H1 (cell line): ENCODE results near the gene GNS. TPM values are rescaled to one million over a fixed set of nuclear protein-coding genes. Genes with fewer than 3 reads are reported as not detected.

Source experiments
- CTCF ChIA-PET: fragments of 300-600 bp; sonication (Branson Sonifier 250); formaldehyde crosslinking; loops from one replicate; lab custom pipeline; 2021; ENCODE audit not compliant: partially characterized antibody; lab: Charles Lee
- POLR2A ChIA-PET: fragments of 300-600 bp; sonication (Branson Sonifier 250); formaldehyde crosslinking; loops from one replicate; lab custom pipeline; 2021; ENCODE audit warnings: inconsistent platforms; ENCODE audit not compliant: partially characterized antibody; lab: Charles Lee
- DNase-seq, 2 experiments: peaks; one replicate each; pipeline versions ENCODE4 v3.0.0 to v3.0.0-alpha.2; 2010 to 2022; ENCODE audit warnings: low spot score in 2 of 2, low read depth in 1 of 2, mixed read lengths in 1 of 2
- FAIRE-seq: peaks from 2 replicates; lab custom pipeline; 2011; peaks lifted over from hg19 to GRCh38; lab: Jason Lieb, UNC
- H2AFZ ChIP-seq: 2 replicates; pipeline ENCODE4 v1.8.1; 2012; ENCODE audit warnings: low read length, inconsistent platforms
- H2AK5ac ChIP-seq: 2 replicates; pipeline ENCODE4 v1.6.1; 2013; ENCODE audit warnings: low read depth, low read length
- H2BK120ac ChIP-seq: replicated peaks from 2 replicates; pipeline ENCODE3; 2013; ENCODE audit warnings: low read depth, low read length, inconsistent platforms
- H2BK12ac ChIP-seq: 2 replicates; pipeline ENCODE4 v1.6.1; 2013; ENCODE audit warnings: low read depth, low read length
- H2BK15ac ChIP-seq: 2 replicates; pipeline ENCODE4 v1.6.1; 2013; ENCODE audit warnings: low read length
- H2BK20ac ChIP-seq: 2 replicates; pipeline ENCODE4 v1.6.1; 2013; ENCODE audit warnings: low read length
- H2BK5ac ChIP-seq: 2 replicates; pipeline ENCODE4 v1.6.1; 2013; ENCODE audit warnings: low read depth, low read length
- H3K14ac ChIP-seq: 2 replicates; pipeline ENCODE4 v1.6.1; 2013; ENCODE audit warnings: inconsistent platforms; ENCODE audit not compliant: insufficient read length
- H3K18ac ChIP-seq: 2 replicates; pipeline ENCODE4 v1.6.1; 2013; ENCODE audit warnings: low read length; ENCODE audit errors: extremely low read depth
- H3K23ac ChIP-seq: 2 replicates; pipeline ENCODE4 v1.6.1; 2013; ENCODE audit warnings: inconsistent platforms; ENCODE audit not compliant: insufficient read length
- H3K23me2 ChIP-seq: 2 replicates; pipeline ENCODE4 v1.6.1; 2013; ENCODE audit warnings: low read depth, low read length
- H3K27ac ChIP-seq: 2 replicates; pipeline ENCODE4 v1.6.1; 2011; ENCODE audit warnings: low read depth, low read length, inconsistent platforms
- H3K27me3 ChIP-seq, 4 experiments: replicated peaks in 1 of 4; 1 replicate in 1 of 4; 2 replicates in 3 of 4; pipeline versions ENCODE4 v1.6.1 to v1.8.1; 2011 to 2013; ENCODE audit warnings: low read length in 3 of 4, mild to moderate bottlenecking in 3 of 4, inconsistent platforms in 2 of 4, mixed read lengths in 2 of 4, moderate library complexity in 1 of 4; ENCODE audit not compliant: control insufficient read depth in 3 of 4, insufficient read depth in 3 of 4; ENCODE audit errors: extremely low read depth in 1 of 4
- H3K36me3 ChIP-seq, 4 experiments: 2 replicates each; pipeline versions ENCODE4 v1.6.1 to v1.8.1; 2011 to 2013; ENCODE audit warnings: mild to moderate bottlenecking in 4 of 4, low read length in 3 of 4, moderate library complexity in 2 of 4, control low read depth in 1 of 4, inconsistent platforms in 1 of 4; ENCODE audit not compliant: insufficient read depth in 4 of 4, control insufficient read depth in 2 of 4
- H3K4ac ChIP-seq: replicated peaks from 2 replicates; pipeline ENCODE3; 2013; ENCODE audit warnings: low read length, low read depth, mixed read lengths, inconsistent platforms; ENCODE audit not compliant: insufficient read length
- H3K4me1 ChIP-seq, 4 experiments: replicated peaks in 1 of 4; 1 replicate in 1 of 4; 2 replicates in 3 of 4; pipeline versions ENCODE4 v1.6.1 to v1.8.1; 2011 to 2013; ENCODE audit warnings: low read length in 3 of 4, inconsistent platforms in 2 of 4, mixed read lengths in 1 of 4; ENCODE audit not compliant: insufficient read depth in 4 of 4, control insufficient read depth in 3 of 4
- H3K4me2 ChIP-seq, 2 experiments: 2 replicates each; pipeline versions ENCODE4 v1.6.1 to v1.8.1; 2011 to 2013; ENCODE audit warnings: low read depth in 2 of 2, low read length in 2 of 2, control low read depth in 1 of 2, inconsistent platforms in 1 of 2, mild to moderate bottlenecking in 1 of 2; ENCODE audit not compliant: insufficient read depth in 1 of 2
- H3K4me3 ChIP-seq, 4 experiments: fragments of 200-600, 300-600 bp in 1 of 4; sonication (generic), shearing (Covaris generic), sonication (Bioruptor Twin) in 1 of 4; 2 replicates each; pipeline versions ENCODE4 v1.5.1 to v1.8.1; 2011 to 2016; ENCODE audit warnings: low read length in 4 of 4, low read depth in 3 of 4, control low read depth in 2 of 4, inconsistent platforms in 2 of 4, mild to moderate bottlenecking in 2 of 4, mixed read lengths in 1 of 4, moderate library complexity in 1 of 4; ENCODE audit not compliant: insufficient read depth in 2 of 4; ENCODE audit errors: extremely low read depth in 1 of 4
- H3K56ac ChIP-seq: replicated peaks from 2 replicates; pipeline ENCODE3; 2013; ENCODE audit warnings: low read depth, mild to moderate bottlenecking, mixed read lengths, low read length, inconsistent platforms; ENCODE audit not compliant: insufficient read length
- H3K79me1 ChIP-seq: 2 replicates; pipeline ENCODE4 v1.6.1; 2013; ENCODE audit warnings: low read depth, low read length, control low read depth
- H3K79me2 ChIP-seq, 2 experiments: 2 replicates each; pipeline versions ENCODE4 v1.6.1 to v1.8.1; 2012 to 2013; ENCODE audit warnings: low read length in 2 of 2, mild to moderate bottlenecking in 2 of 2, inconsistent platforms in 1 of 2; ENCODE audit not compliant: insufficient read depth in 2 of 2, control insufficient read depth in 1 of 2
- H3K9ac ChIP-seq, 4 experiments: replicated peaks in 1 of 4; 1 replicate in 1 of 4; 2 replicates in 3 of 4; pipeline versions ENCODE4 v1.6.1 to v1.8.1; 2011 to 2013; ENCODE audit warnings: low read depth in 3 of 4, low read length in 3 of 4, control low read depth in 2 of 4, mild to moderate bottlenecking in 2 of 4, moderate library complexity in 2 of 4, inconsistent platforms in 1 of 4; ENCODE audit errors: extremely low read depth in 1 of 4
- H3K9me3 ChIP-seq, 2 experiments: 2 replicates each; pipeline versions ENCODE4 v1.6.1 to v1.8.1; 2012 to 2013; ENCODE audit warnings: mild to moderate bottlenecking in 2 of 2, moderate library complexity in 2 of 2, control low read depth in 1 of 2, inconsistent platforms in 1 of 2, low read depth in 1 of 2, low read length in 1 of 2, mixed read lengths in 1 of 2; ENCODE audit not compliant: insufficient read depth in 2 of 2
- H4K20me1 ChIP-seq, 2 experiments: replicated peaks in 1 of 2; 2 replicates each; pipeline versions ENCODE3 to v1.8.1; 2011 to 2013; ENCODE audit warnings: inconsistent platforms in 2 of 2, low read length in 2 of 2, mild to moderate bottlenecking in 1 of 2; ENCODE audit not compliant: insufficient read depth in 2 of 2, control insufficient read depth in 1 of 2
- H4K5ac ChIP-seq: 2 replicates; pipeline ENCODE4 v1.6.1; 2013; ENCODE audit warnings: low read length, low read depth, mixed read lengths, inconsistent platforms; ENCODE audit not compliant: insufficient read length
- H4K8ac ChIP-seq: 2 replicates; pipeline ENCODE4 v1.8.0; 2013; ENCODE audit warnings: mild to moderate bottlenecking, moderate library complexity, low read length, inconsistent platforms; ENCODE audit not compliant: insufficient read depth; ENCODE audit errors: extremely low read depth
- H4K91ac ChIP-seq: replicated peaks from 2 replicates; pipeline ENCODE3; 2013; ENCODE audit warnings: low read length, mixed read lengths, inconsistent platforms; ENCODE audit not compliant: insufficient read length
- KDM5A ChIP-seq: fragments of 200-600 bp; IDR thresholded peaks from 2 replicates; pipeline ENCODE4 v1.7.1; 2012; ENCODE audit warnings: mild to moderate bottlenecking, low read length, inconsistent platforms, mixed read lengths
- TAF1 ChIP-seq: IDR thresholded peaks from 2 replicates; pipeline ENCODE4 v1.6.1; 2011; ENCODE audit warnings: mild to moderate bottlenecking, low read depth, low read length
- WGBS, 2 experiments: shearing (Covaris generic) in 1 of 2; methylation state at CpG; one replicate each; pipeline versions ENCODE4 v1.1.6 to v1.1.7; 2013 to 2015; ENCODE audit warnings: low lambda C conversion rate in 2 of 2, mixed read lengths in 2 of 2, inconsistent platforms in 1 of 2, low coverage in 1 of 2, missing lambda C conversion rate in 1 of 2; ENCODE audit not compliant: insufficient replicate concordance in 2 of 2, insufficient coverage in 1 of 2, insufficient read length in 1 of 2; ENCODE audit errors: extremely low coverage in 1 of 2, missing lambda C conversion rate in 1 of 2; 5-methylcytosine and 5-hydroxymethylcytosine counted together
- polyA plus RNA-seq, 7 experiments: library from polyadenylated mRNA; depleted of rRNA in 3 of 7; stranded (reverse) in 5 of 7; unstranded in 2 of 7; fragments of >200 nt in 5 of 7; fragments of 200-250 nt in 2 of 7; gene quantifications; 1 replicate in 5 of 7; 2 replicates in 1 of 7; 4 replicates in 1 of 7; pipeline versions ENCODE4 v1.2.1 to v1.2.3, GENCODE V29; 2011 to 2013; ENCODE audit warnings: missing spikeins in 2 of 7, mixed read lengths in 2 of 7
- total RNA-seq: library from RNA; stranded (reverse); fragmentation: NEBNext Ultra II Directional; extraction: Animal tissue kit (Norgen Biotek cat#: 25700); gene quantifications from 2 replicates; pipeline ENCODE4 v1.2.1, GENCODE V29; 2021
- TF ChIP-seq, protein P1 (sequence below): IDR thresholded peaks from 2 replicates; pipeline ENCODE4 v1.6.1; 2012; ENCODE audit warnings: inconsistent platforms
- TF ChIP-seq, protein P2 (sequence below): IDR thresholded peaks from 2 replicates; pipeline ENCODE4 v1.6.1; 2012; ENCODE audit warnings: inconsistent platforms

GNS gene
- total and polyA plus RNA-seq, 2 of the 8 experiments (the other 6 are each of a cell fraction or from before 2014, with no cell fraction given) = 16.0 to 28.5 TPM

DNA sequence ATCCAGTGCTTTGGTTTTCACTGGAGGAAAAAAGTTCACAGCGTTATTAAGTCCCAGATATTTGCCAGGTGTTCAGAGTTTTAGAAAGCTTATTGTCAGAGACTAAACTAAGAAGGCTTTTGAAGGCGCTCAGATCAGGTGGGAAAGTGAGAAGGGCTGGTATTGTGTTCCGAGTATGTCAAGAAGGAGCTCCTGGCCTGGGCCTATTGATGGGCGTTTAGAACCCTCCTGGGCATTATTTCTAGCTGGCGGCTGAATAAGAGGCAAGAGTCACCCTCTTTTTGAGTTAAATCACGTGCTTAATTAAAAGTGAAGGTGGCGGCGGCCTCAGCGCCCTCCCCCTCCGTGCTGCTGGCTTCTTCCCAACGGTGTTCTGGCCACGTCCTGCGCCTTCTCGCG is 20.9 kb upstream of the GNS start:
- H2BK20ac ChIP-seq = no peak overlapping the region
- H3K79me2 ChIP-seq = no peaks in the 10 kb centered on the region
- ChIA-PET POLR2A (interaction anchor here (0.7 to 1.3 kb wide), 6 partner anchors 9 to 389 kb away, joined by 3 to 4 read pairs (median 3); partner anchors contain the start of gene LEMD3), CTCF (interaction anchor here (0.9 to 4.0 kb wide), 6 partner anchors 10 to 1366 kb away, joined by 3 to 34 read pairs (median 3); no protein-coding TSS in a partner anchor)
- H4K8ac ChIP-seq = no peak overlapping the region
- no peak for TF ChIP-seq KDM5A
- 0 out of 2 replicates have a peak, but pooled peaks have one; percentile 41 for TF ChIP-seq TAF1
- TF ChIP-seq, protein P1, sequence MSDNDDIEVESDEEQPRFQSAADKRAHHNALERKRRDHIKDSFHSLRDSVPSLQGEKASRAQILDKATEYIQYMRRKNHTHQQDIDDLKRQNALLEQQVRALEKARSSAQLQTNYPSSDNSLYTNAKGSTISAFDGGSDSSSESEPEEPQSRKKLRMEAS = peak; percentile 72
- TF ChIP-seq, protein P2, sequence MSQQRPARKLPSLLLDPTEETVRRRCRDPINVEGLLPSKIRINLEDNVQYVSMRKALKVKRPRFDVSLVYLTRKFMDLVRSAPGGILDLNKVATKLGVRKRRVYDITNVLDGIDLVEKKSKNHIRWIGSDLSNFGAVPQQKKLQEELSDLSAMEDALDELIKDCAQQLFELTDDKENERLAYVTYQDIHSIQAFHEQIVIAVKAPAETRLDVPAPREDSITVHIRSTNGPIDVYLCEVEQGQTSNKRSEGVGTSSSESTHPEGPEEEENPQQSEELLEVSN = 0 out of 2 replicates have a peak, but pooled peaks have one; percentile 18
- H3K56ac ChIP-seq = peak overlapping the region; percentile 52
- DNase-seq (peak in 1 of 2 experiments; percentile 75), FAIRE-seq (no peak)
- H3K36me3 ChIP-seq = no peaks in the 10 kb centered on the region
- H2AFZ ChIP-seq = peak overlapping the region; percentile 18; the same call in 1 of the 2 replicates
- peak overlapping the region; percentile 32 to 68 (median 48) for H3K4me3 ChIP-seq
- H4K91ac ChIP-seq = peak overlapping the region; percentile 65
- no peak overlapping the region for H3K4ac ChIP-seq
- no peak overlapping the region for H2BK12ac ChIP-seq
- peak overlapping the region; percentile 88 to 89 for H3K4me2 ChIP-seq
- 0 out of 2 replicates have a peak overlapping the region, but pooled peaks have one; percentile 17 for H3K18ac ChIP-seq
- H3K23me2 ChIP-seq = peaks cover 13% of the 10 kb centered on the region; the same call in 1 of the 2 replicates
- no peak overlapping the region for H2AK5ac ChIP-seq
- no peak overlapping the region for H2BK15ac ChIP-seq
- 0 out of 4 replicates have a peak, but pooled peaks cover 0 to 2% of the 10 kb centered on the region in 2 experiments for H3K9me3 ChIP-seq
- H2BK120ac ChIP-seq = no peak overlapping the region
- H3K79me1 ChIP-seq = no peaks in the 10 kb centered on the region
- H3K23ac ChIP-seq = no peak overlapping the region
- H4K20me1 ChIP-seq = peaks cover 0 to 2% of the 10 kb centered on the region in 2 experiments
- peaks cover 2 to 34% (median 22%) of the 10 kb centered on the region in 4 experiments for H3K27me3 ChIP-seq
- H3K4me1 ChIP-seq = peaks cover 0 to 6% (median 2%) of the 10 kb centered on the region in 4 experiments; a peak in 2 of 7 replicates
- no peak overlapping the region for H3K14ac ChIP-seq
- H2BK5ac ChIP-seq = no peak overlapping the region
- H3K27ac ChIP-seq = no peak overlapping the region
- no peak overlapping the region for H4K5ac ChIP-seq
- H3K9ac ChIP-seq = peak overlapping the region in 1 of 4 experiments; percentile 41; a peak in 1 of 7 replicates
- 10% methylated on average over 15 of the region's 15 CpGs; no CpG with 5 or more reads in 1 of the 2 experiments for WGBS, 2 experiments
